PFSK-1 (cell line): ENCODE results near the gene COQ8A.

Experiments used
- FOXP2 ChIP-seq: optimal IDR thresholded peaks from 2 replicates; pipeline ENCODE3; 2011; ENCODE audit warnings: borderline replicate concordance, control low read depth, inconsistent platforms; ENCODE audit not compliant: insufficient read depth; ENCODE audit errors: extremely low read length, extremely low read depth
- REST ChIP-seq, 2 experiments: IDR thresholded peaks; 2 replicates each; pipeline versions ENCODE4 v1.6.1 to v1.8.0; 2011 to 2012; ENCODE audit warnings: low read depth in 2 of 2, low read length in 2 of 2, control low read depth in 1 of 2, inconsistent platforms in 1 of 2, mild to moderate bottlenecking in 1 of 2, moderate library complexity in 1 of 2; ENCODE audit not compliant: insufficient read depth in 1 of 2
- TAF1 ChIP-seq: IDR thresholded peaks from 2 replicates; pipeline ENCODE4 v1.6.1; 2012; ENCODE audit warnings: low read length, control low read depth, borderline replicate concordance; ENCODE audit not compliant: insufficient read depth

GRCh38 chr1:226953175-226953800, 13.2 kb downstream of the COQ8A start:
- TF ChIP-seq REST (IDR thresholded peaks at IDR 0.05; ENCODE audit: insufficient read depth in 1 of 2, low read depth in 2 of 2, low read length in 2 of 2): no peak
- no peak for TF ChIP-seq FOXP2
- no peak for TF ChIP-seq TAF1
